Retina (tissue), 1 donor: ENCODE results near the gene IL11RA.
A peak's percentile ranks its signal among the peaks of the same experiment; 100 is the strongest.

ENCODE experiments used
- DNase-seq: peaks from one replicate; pipeline ENCODE4 v3.0.0-alpha.2; 2016

Gene IL11RA

GRCh38 chr9:34651876-34652601 lies at the start of gene IL11RA:
Gene IL11RA, plus strand, starts transcription at chr9:34652185. Its CDS starts 3,033 bp downstream, at chr9:34655218.
- DNase-seq: peak; percentile 71

DNA sequence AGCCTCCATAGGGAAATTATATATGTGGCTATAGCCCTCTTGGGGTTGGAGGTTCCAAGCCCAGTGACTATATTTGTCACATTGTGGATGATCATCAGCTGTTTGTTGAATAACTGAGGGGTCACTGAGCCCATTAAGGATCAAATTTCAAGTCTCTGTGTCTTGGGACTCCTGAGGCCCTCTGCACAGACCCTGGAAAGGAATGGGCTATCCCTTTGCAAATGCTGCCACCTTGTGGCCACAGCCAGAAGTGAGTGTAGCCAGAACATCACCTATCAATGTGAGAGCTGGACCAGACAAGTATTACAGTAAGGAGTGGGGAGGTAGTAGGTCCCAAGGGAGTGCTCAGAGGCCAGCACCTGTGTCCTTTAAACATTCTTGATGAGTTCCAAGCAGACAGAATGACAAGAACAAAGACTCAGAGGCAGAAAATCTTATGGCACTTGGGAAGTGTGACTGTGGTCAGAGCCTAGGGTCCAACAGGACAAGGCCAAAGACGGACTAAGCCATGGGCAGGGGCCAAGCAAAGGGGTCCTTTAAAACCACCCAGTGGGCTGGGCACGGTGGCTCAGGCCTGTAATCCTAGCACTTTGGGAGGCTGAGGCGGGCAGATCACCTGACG lies 48.3 kb upstream of the IL11RA start:
- DNase-seq: peak; percentile 84

DNA sequence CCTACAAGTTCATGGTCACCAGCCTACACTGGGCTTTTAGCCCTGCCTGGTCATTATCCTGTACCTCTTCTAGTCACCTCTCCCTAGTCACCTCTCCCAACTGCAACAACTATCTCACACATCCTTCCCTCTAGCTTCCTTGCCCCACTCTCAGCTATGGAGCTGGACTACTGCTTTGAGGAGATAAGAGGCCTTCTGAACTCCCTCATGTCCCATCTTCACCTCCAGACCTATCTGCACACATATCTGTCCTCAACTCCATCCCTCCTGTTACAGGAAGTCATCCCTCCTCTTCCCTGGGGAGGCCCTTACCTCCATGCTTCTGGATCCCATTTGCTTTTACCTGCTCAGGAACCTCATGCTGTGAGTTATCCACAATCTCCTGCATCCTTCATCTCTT lies 45.8 kb upstream of the IL11RA start:
- no peak for DNase-seq

- DNase-seq: no peak
These were observed 45.1 kb upstream of the IL11RA start for GRCh38 chr9:34606905-34607304.

DNA sequence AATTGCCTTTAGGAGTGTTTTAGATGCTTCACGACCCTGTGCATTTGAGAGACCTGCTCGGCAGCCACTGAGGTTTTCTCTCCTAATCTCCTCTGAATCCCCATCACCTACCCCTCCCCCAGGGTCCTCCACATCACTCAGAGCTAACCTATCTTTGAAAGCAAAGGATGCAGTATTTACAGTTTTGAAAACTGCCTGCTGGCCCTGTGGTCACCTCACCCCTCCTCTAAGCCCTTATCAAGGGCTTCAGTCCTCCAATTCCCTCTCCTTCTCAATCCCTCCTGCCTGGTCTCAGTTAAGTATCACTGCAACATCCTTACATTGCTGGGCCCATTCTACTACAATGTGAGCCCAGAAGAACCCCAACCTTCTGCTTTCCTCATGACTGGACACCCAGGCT lies 44.7 kb upstream of the IL11RA start:
- DNase-seq: no peak

- DNase-seq: no peak
These were observed 41.4 kb upstream of the IL11RA start for GRCh38 chr9:34610434-34611206.

GRCh38 chr9:34611251-34611810 lies 40.7 kb upstream of the IL11RA start:
- DNase-seq: no peak

- DNase-seq: peak; percentile 91
These were observed 39.9 kb upstream of the IL11RA start, which contains the start of gene RPP25L for GRCh38 chr9:34611811-34612787. Gene RPP25L, minus strand, starts transcription at chr9:34612097. Its CDS starts 801 bp downstream, at chr9:34611296.

GRCh38 chr9:34612788-34613390 lies 39.1 kb upstream of the IL11RA start:
- DNase-seq: peak; percentile 85

DNA sequence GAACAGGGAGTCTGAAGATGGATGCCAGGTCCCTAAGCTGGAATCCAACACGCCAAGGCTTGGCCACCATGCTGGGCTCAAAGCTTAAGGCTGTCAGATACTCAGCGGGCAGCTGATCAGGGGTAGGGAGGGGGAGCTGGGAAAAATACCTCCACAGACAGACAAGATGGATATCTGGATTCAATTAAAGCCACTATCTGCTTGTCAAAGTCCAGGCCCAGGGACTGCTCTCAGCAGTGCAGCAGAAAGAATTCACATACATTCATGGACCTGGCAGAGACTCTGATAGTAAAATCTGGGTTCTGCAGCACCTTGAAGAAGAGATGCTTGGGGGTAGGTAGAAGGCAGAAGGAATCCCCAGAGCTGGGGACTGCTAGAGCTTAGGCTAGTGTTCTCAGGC lies 36.9 kb upstream of the IL11RA start:
- DNase-seq: no peak

DNA sequence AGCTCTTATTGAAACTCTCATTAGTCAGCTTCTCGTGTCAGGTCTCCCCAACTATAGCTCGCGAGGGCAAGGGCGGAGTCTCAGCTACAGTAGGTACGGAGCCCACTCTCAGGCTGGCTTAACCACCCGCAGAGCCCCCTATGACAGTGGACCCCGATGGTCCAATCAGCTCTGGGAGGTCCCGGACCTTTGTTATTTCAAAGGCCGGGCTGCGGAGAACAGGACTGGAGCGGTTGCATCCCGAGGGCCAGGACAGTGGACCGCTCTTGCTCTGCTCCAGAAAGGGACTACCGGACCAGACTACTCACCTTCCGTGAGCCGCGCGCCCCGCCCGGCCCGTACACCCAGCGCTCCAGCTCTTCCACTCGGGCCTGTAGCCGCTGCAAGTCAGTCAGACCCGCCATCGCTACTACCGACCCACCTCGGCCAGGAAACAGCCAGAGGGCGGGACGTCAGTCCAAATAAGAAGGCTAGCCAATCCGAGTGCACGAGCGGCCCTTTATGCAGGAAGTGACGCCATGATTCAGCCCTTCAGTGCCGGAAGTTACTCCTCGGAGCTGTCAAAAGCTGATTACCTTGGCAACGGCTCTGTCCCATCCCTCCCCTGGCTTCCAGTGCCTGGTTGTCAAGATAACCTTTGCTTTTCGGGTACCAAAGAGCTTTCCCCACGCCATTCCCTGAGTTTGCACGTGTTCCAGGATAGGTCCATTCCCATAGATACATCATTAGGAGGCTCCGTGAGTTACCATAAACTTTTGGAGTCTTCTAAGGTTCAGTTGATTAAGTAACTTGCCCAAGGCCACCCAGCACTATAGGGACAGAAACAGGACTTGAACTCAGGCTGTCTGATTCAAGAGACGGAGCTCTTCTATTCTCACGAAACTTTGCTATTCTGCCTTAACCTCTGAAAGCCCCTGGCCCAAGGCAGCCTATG lies 31.7 kb upstream of the IL11RA start, which contains the start of gene DCTN3:
DCTN3 (minus strand) TSS at position 435 of the 934 bp plus-strand sequence; CDS start at position 404, 31 bp downstream.
- peak; percentile 91 for DNase-seq

- peak; percentile 42 for DNase-seq
These were observed 28.4 kb upstream of the IL11RA start for GRCh38 chr9:34623374-34624235.

- peak; percentile 70 for DNase-seq
These were observed 27.4 kb upstream of the IL11RA start for GRCh38 chr9:34624475-34625185.

DNA sequence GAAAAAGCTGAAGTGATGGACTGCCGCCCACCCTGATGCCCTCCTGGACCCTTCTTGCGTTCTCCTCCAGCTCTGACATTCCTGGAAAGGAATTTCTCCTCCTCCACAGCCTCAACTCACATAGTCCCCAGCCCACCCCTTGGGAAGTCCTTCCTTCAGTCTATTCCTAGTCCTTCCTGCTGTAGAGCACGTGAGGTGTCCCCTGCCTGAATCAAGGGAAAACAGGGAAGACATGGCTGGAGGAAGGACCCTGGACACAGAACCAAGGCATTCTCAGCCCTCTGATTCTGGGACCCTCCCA lies 26.8 kb upstream of the IL11RA start:
- no peak for DNase-seq

DNA sequence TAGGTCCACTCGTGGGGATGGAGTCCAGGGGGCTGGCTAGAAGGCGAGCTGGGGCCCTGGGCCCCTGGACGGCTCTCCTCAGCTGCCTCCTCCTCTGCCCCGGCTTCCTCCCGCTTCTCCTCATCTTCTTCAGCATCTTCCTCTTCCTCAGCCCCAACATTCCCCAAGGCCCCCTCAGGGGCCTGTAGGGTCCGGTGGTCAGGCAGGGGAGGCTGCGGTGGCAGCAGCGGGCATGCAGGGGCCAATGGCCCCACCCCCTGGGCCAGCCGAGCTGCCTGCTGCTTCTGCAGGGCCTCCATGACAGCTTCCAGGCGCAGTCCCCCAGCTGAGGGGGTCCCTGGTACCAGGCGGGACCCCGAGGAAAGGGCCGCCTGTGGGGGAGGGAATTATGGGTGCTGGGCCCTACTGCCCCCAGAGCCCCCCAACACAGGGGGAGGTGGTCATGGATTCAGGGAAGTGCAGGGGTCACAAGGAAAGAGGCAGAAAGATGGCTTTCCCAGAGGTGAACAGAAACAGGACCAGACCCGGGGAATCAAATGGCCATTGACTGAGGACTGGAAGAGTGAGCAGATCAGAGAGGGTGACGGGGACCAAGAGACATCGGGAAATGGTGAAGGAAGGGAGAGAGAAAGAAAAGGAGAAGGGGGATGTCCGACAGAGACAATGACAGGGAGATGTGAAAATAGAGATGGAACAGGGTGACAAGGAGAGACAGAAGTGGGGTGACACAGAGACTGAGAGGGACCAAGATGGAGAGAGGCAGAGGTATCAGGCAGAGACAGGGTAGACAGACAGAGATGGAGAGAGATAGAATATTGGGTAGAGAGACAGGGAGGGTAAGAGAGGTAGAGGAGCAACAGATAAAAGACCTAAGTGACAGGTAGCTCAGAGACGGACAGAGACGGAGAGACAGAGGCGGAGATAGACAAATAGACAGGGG lies 24.0 kb upstream of the IL11RA start:
- DNase-seq: no peak

DNA sequence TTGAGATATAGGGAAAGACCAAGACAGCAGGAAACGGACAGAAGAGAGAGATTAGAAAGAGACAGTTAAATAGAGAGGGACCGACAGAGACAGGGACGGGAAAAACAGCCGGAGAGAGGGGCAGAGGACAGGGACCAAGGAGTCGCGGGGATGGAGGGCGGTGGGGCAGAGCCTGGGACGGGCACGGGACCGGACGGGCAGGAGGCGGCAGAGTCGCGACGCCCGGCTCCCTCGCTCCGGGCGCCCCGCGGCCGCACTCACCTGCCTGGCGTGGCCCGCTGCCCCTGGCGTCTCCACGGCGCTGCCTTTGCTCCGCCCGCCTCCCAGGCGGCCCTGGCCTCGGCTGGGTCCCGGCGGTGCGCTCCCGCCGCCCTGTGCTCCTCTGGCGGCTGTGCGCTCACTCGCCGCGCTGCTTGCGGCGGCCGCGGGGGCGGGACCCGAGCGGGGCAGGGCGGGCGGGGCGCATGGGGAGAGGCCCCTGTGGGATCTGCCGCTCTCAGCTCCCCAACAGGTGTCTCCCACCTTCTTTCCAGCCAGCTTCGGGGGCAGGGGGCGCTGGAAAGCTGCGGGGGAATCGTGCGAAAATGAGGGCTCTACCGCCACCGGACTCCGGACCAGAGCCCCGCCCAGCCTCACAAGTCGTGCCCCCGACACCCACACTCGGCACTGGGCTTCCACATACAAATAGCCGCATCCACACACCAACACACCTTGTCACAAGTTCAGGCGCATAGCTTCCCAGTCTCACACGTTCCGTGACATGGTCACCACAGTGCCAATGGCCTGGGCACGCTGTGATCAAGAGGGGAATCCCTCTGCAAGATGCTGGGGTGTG lies 23.1 kb upstream of the IL11RA start, which contains the start of gene ARID3C:
ARID3C (minus strand) TSS at position 411 of the 835 bp plus-strand sequence. CDS start 1,052 bp downstream, outside the sequence.
- DNase-seq: peak; percentile 32

- no peak for DNase-seq
These were observed 22.5 kb upstream of the IL11RA start for GRCh38 chr9:34629491-34629808.
